ENCODE measurements around the gene PLXNA1.
A peak's percentile ranks its signal among the peaks of the same experiment; 100 is the strongest.

Gene PLXNA1

DNA sequence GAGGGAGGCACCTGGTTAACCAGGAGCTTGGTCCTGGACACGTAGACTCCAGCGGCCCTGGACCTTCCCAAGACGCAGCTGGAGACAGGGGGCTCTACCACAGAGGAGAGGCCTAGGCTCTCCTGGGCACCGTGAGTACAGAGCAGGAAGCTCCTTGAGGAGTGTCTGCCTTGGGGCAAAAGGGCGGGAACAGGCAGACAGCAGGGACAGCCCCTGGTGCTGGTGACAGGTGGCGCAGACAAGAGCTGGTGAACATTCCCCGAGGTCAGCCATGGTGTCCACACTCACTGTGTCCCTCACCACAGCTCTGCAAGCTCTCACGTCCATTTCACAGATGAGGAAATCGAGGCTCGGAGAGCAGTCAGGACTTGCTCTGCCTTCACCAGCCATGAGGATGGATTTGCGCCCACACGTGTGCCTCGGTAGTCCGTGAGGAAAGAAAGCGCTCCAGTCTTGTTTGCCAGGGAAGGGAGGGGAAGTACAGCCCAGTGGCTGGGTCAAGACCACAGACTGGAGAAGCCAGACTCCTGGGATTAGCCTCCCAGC lies 2.6 kb upstream of the PLXNA1 start:
- ATAC-seq: no peak

DNA sequence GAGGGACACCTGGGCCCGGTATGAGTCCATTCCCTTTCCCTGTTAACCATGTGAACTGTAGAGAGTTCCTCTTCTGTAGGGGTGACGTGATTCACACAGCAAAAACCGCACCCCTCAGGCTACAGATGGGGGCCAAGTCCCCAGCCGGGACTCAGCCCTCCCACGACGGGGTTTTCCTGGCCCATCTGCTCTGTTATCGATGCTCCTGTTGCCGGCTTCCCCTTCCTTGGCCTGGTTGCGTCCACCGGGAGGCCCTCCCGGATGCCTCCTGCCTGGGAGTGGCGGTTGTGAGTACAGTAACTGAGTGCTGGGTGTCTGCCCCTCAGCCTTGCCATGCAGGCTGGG lies 817 bp upstream of the PLXNA1 start:
- ATAC-seq: peak; percentile 23; the same call in 2 of the 3 replicates

More for the DNA sequence above, 2.6 kb upstream of the PLXNA1 start:
- TF ChIP-seq, protein P1, sequence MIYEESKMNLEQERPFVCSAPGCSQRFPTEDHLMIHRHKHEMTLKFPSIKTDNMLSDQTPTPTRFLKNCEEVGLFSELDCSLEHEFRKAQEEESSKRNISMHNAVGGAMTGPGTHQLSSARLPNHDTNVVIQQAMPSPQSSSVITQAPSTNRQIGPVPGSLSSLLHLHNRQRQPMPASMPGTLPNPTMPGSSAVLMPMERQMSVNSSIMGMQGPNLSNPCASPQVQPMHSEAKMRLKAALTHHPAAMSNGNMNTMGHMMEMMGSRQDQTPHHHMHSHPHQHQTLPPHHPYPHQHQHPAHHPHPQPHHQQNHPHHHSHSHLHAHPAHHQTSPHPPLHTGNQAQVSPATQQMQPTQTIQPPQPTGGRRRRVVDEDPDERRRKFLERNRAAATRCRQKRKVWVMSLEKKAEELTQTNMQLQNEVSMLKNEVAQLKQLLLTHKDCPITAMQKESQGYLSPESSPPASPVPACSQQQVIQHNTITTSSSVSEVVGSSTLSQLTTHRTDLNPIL (CRISPR knock-in tag; IDR thresholded peaks at IDR 0.05; ENCODE audit: low read depth): no peak
- TF ChIP-seq BACH2 (CRISPR knock-in tag; IDR thresholded peaks at IDR 0.05; ENCODE audit: borderline replicate concordance): no peak
- no peak for TF ChIP-seq ARNTL (CRISPR knock-in tag; IDR thresholded peaks at IDR 0.05; ENCODE audit: borderline replicate concordance, low read depth)
- no peak for TF ChIP-seq TCF4 (CRISPR knock-in tag; IDR thresholded peaks at IDR 0.05; ENCODE audit: borderline replicate concordance)
- TF ChIP-seq, protein P2, sequence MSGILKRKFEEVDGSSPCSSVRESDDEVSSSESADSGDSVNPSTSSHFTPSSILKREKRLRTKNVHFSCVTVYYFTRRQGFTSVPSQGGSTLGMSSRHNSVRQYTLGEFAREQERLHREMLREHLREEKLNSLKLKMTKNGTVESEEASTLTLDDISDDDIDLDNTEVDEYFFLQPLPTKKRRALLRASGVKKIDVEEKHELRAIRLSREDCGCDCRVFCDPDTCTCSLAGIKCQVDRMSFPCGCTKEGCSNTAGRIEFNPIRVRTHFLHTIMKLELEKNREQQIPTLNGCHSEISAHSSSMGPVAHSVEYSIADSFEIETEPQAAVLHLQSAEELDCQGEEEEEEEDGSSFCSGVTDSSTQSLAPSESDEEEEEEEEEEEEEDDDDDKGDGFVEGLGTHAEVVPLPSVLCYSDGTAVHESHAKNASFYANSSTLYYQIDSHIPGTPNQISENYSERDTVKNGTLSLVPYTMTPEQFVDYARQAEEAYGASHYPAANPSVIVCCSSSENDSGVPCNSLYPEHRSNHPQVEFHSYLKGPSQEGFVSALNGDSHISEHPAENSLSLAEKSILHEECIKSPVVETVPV (CRISPR knock-in tag; IDR thresholded peaks at IDR 0.05): no peak
- TF ChIP-seq PPARA (CRISPR knock-in tag; IDR thresholded peaks at IDR 0.05; ENCODE audit: borderline replicate concordance): no peak
- no peak for TF ChIP-seq ZNF565 (CRISPR knock-in tag; conservative IDR thresholded peaks at IDR 0.05; ENCODE audit: low read depth)
- no peak for TF ChIP-seq SNAI2 (CRISPR knock-in tag; IDR thresholded peaks at IDR 0.05)
- TF ChIP-seq ZNF8 (CRISPR knock-in tag; IDR thresholded peaks at IDR 0.05): no peak
- TF ChIP-seq, protein P3, sequence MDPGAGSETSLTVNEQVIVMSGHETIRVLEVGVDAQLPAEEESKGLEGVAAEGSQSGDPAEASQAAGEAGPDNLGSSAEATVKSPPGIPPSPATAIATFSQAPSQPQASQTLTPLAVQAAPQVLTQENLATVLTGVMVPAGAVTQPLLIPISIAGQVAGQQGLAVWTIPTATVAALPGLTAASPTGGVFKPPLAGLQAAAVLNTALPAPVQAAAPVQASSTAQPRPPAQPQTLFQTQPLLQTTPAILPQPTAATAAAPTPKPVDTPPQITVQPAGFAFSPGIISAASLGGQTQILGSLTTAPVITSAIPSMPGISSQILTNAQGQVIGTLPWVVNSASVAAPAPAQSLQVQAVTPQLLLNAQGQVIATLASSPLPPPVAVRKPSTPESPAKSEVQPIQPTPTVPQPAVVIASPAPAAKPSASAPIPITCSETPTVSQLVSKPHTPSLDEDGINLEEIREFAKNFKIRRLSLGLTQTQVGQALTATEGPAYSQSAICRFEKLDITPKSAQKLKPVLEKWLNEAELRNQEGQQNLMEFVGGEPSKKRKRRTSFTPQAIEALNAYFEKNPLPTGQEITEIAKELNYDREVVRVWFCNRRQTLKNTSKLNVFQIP (CRISPR knock-in tag; IDR thresholded peaks at IDR 0.05; ENCODE audit: borderline replicate concordance, low read depth): no peak
- no peak for TF ChIP-seq ZC3H10 (CRISPR knock-in tag; IDR thresholded peaks at IDR 0.05)

DNA sequence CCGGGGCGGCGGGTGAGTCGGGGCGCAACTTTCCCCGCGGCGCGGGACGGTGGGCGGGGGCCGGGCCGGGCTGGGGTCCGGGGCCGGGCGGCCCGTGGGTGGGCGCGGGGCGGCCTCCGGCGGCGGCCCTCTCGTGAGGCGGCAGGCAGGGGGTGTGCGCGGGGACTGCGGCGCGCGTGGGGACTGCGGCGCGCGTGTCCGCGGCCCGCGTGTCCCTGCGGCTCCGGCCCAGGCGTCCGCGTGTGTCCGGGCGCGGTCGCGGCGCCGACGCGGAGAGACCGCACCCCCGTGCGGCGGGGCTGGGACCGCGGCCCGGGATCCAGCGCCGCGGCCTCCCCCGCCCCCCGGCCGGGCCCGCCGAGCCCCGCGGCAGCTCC lies 349 bp downstream of the PLXNA1 start:
- no peak for TF ChIP-seq ZNF70 (CRISPR knock-in tag; IDR thresholded peaks at IDR 0.05)
- no peak for TF ChIP-seq BACH2 (CRISPR knock-in tag; IDR thresholded peaks at IDR 0.05; ENCODE audit: borderline replicate concordance)
- no peak for TF ChIP-seq ZFP3 (CRISPR knock-in tag; IDR thresholded peaks at IDR 0.05)
- ATAC-seq: no peak

More for the DNA sequence above, 817 bp upstream of the PLXNA1 start:
- TF ChIP-seq BACH2 (CRISPR knock-in tag; IDR thresholded peaks at IDR 0.05; ENCODE audit: borderline replicate concordance): no peak

DNA sequence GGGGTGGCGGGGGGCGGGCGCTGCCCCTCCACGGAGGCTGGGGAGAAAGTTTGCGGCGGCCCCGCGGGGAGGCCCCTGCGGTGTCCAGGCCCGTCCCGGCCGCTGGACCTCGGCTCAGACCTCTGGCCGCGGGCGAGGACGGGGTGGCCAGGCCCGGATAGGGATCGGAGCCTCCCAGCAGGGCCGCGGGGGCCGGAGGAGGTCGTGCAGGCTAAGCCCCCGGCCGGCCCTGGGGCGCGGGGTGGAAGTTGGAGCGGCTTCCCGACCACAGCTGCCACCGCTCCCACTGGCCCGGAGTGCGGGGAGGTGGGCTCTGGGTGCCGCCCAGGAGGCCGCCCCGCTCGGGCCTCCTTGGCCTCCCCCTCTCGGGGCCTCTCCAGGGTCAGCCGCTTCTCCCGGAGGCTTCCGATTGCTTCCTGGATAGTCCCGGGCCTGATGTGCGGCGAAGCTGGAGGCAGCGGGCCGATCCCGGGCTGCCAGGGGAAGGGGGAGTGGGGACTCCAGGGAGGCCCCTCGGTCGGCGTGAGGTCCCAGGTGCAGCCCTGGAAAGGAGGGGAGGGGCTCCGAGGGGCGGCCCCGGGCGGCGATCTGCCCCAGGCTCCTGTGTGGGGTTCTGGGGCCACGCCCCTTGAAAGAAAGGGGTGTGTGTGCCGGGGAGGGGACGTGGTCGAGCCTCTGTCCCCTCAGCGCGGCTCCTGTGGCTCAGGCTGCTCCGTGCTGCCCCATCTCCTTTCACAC lies 907 bp downstream of the PLXNA1 start:
- peak; percentile 48 for ATAC-seq
- TF ChIP-seq ZNF8 (CRISPR knock-in tag; IDR thresholded peaks at IDR 0.05) (no peak), TOX (CRISPR knock-in tag; IDR thresholded peaks at IDR 0.05; ENCODE audit: borderline replicate concordance) (no peak), ISL1 (CRISPR knock-in tag; IDR thresholded peaks at IDR 0.05) (no peak), TCF4 (CRISPR knock-in tag; IDR thresholded peaks at IDR 0.05; ENCODE audit: borderline replicate concordance) (no peak), SNAI2 (CRISPR knock-in tag; IDR thresholded peaks at IDR 0.05) (no peak)

DNA sequence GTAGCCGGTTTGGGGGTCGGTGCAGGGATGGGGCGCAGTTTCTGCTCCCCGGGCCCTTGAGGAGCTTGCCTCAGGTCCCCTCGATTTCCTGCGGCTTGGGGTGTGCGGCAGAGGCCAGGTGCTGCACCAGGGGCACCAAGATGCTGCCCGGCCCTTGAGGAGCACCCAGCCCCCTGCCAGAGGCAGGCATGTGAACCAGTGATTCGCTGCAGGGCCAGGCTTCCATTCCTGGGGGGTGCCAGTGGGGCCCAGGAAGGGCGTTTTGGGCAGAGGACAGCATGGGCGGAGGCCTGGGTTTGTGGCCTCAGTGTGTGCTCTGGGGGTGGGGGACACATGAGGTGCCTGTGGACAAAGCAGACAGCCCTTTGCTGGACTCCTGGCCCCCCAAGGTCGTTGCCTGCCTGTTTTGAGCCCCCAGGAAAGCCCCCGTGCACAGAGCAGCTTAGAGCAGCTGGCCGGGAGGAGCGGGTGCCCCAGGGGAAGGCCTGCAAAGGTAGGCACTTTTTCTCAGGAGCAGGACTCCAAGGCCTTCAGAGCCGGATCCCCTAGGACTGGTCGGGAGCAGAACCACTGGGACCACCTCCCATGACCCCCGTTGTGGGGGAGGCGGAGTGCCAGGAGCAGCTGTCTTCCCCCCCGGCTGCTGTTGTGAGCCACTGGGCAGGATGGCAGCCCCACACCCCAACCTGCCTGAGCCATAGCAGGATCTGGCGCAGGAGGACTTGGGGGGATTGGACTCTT lies 1.6 kb downstream of the PLXNA1 start:
- TF ChIP-seq RARB (CRISPR knock-in tag; IDR thresholded peaks at IDR 0.05) (no peak), ZFP30 (CRISPR knock-in tag; IDR thresholded peaks at IDR 0.05) (no peak), OSR1 (CRISPR knock-in tag; IDR thresholded peaks at IDR 0.05) (no peak), SNAI2 (CRISPR knock-in tag; IDR thresholded peaks at IDR 0.05) (no peak), ZNF8 (CRISPR knock-in tag; IDR thresholded peaks at IDR 0.05) (no peak), ZC3H10 (CRISPR knock-in tag; IDR thresholded peaks at IDR 0.05) (no peak), GLIS3 (CRISPR knock-in tag; IDR thresholded peaks at IDR 0.05) (no peak), ISL1 (CRISPR knock-in tag; IDR thresholded peaks at IDR 0.05) (no peak), CSDC2 (CRISPR knock-in tag; IDR thresholded peaks at IDR 0.05) (no peak), ZNF565 (CRISPR knock-in tag; conservative IDR thresholded peaks at IDR 0.05; ENCODE audit: low read depth) (no peak), ZNF70 (CRISPR knock-in tag; IDR thresholded peaks at IDR 0.05) (no peak)
- TF ChIP-seq, protein P2 (CRISPR knock-in tag; IDR thresholded peaks at IDR 0.05): no peak
- TF ChIP-seq, protein P3 (CRISPR knock-in tag; IDR thresholded peaks at IDR 0.05; ENCODE audit: borderline replicate concordance, low read depth): no peak
- no peak; the same call in 2 of the 3 replicates for ATAC-seq
